HG03135 (cell line): ENCODE data around the gene YAP1.
"Not testable (repeated sequence)": the region's sequence is repeated elsewhere in the genome, so short reads cannot be mapped to it uniquely, and the experiment has no call there.

ENCODE experiments used
- ATAC-seq: cut with Tn5 transposase; IDR thresholded peaks from one replicate; pipeline ENCODE4 v1.9.1; 2021; ENCODE audit warnings: mild to moderate bottlenecking, moderate library complexity; ENCODE audit not compliant: unreplicated experiment

YAP1 gene

DNA sequence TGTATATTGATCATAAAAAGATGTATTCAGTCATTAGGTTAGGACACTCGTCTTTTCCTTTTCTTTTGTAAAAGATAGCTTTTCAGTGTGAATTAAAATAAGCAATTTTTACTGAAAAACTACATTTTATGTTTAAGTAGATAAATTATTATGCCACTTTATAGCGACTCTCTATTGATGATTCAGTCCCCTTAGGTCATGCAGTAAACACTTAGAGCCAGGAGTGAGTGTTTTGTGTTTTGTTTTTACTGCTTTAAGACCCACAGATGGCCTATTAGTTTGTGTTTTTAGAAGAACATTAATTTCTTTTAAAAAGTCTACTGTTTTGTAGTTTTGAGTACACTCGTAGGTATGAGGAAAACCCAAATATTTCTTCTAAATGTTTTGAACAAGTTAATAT, 86.6 kb downstream of the YAP1 start:
- ATAC-seq = no peak

DNA sequence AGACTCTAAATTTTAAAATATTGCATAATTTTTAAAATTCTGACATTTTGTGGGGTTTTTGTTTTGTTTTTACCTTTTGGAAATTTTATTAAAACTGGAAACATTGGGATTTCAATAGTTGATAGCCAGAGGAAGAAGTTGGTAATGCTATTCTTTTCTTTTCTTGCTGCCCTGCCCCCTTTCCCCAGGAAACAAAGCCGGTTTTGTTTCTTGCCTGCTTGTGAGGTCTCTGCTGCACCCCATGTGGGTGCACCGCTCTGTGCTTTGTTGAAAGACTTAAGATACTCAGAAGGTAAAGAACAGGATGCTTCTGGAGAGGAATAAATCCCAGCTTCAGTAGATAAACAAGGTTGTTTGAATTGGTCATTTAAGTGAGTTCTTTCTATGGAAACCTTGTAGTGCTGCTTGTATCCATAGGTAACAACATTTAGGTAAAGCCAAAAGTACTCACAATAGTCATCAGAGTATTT, 87.5 kb downstream of the YAP1 start:
- no peak for ATAC-seq

DNA sequence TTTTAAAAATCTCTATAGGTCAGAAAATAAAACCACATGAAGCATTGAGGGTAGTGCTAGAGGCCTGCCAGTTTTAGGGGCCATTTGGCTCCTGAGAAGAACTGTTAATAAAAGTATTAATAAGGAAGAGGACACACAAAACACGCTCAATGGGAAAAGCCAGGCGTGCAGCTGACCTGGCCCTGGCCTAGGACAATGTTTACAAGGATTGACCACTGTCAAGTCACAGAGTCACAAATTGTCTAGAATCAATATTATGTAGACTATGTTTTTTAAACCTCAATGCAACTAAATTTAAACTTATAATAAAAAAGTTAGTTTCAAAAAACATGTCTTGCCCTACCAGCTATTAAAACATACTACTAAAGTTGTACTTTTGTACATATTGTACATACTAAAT, 89.4 kb downstream of the YAP1 start:
- no peak for ATAC-seq

DNA sequence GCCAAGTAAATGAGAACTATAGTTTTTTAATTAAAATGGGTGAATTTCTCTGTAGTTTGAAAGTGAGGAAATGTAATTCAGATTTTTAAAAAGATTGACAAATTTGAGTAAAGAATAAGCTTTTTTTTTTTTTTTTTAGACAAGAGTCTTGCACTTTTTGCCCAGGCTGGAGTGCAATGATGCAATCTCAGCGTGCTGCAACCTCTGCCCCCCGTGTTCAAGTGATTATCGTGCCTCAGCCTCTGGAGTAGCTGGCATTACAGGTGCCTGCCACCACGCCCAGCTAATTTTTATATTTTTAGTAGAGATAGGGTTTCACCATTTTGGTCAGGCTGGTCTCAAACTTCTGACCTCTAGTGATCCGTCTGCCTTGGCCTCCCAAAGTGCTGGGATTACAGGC, 90.1 kb downstream of the YAP1 start:
- ATAC-seq = not testable (repeated sequence)

DNA sequence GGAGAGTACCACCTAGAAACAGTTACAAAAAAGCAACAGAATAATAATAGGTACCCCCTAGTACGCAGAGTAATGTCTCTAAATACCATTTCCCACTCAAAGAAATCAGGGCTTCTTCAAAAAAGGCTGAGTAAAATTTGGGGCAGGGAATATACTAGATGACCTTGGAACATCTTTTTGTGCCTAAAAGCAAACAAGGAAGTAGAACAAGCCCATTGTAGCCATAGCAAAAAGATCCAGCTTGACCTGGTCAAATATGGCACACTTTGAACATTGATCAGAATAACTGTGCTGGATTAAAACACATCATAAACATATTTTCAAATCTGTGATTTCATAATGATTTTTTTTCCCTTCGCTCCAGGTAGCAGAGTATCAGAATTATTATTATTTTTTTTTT, 91.5 kb downstream of the YAP1 start:
- ATAC-seq = no peak

DNA sequence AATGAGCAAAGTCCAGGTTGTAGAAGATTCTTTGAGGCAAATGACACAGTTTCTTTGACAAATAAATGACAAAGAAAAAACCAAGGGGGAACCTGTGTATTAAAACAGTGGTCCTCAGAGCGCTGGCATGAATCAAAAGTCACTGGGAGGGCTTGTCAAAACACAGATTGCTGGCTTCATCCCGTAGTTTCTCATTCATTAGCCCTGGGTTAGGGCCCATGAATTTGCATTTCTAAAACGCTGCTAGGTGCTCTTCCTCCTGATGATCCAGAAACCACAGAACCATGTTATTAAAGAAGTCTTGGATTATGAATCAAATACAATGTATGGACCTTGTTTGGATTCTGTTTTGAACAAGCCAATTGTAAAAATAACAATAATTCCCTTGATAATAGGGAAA, 92.7 kb downstream of the YAP1 start:
- ATAC-seq = no peak

DNA sequence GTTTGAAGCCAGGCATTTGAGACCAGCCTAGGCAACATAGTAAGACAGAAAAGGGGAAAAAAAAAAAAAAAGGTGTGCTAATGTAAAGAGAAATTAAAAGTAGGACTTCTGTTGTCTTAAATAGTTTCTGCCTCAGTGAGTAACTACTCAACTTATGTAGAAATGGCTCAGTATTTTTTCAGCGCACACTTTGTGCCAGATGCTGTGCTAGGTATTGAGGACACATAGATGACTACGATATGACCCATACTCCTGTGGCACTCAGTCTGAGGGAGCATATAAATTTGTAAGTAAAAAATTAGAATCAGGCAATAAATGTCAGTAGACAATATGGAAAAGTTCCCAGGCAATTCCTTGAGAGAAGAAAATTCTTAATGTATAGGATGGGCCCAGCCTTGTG, 93.9 kb downstream of the YAP1 start:
- no peak for ATAC-seq

DNA sequence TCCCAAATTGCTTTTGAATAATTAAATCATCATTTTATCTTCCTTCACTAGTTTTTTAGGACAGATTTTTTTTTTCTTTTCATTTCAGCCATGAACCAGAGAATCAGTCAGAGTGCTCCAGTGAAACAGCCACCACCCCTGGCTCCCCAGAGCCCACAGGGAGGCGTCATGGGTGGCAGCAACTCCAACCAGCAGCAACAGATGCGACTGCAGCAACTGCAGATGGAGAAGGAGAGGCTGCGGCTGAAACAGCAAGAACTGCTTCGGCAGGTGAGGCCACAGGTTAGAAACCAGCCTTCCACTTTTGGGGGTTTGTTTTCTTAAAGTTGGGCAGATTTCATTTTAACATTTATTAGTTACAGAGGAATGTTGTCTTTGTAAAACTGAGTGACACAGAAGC, 95.6 kb downstream of the YAP1 start:
- no peak for ATAC-seq

DNA sequence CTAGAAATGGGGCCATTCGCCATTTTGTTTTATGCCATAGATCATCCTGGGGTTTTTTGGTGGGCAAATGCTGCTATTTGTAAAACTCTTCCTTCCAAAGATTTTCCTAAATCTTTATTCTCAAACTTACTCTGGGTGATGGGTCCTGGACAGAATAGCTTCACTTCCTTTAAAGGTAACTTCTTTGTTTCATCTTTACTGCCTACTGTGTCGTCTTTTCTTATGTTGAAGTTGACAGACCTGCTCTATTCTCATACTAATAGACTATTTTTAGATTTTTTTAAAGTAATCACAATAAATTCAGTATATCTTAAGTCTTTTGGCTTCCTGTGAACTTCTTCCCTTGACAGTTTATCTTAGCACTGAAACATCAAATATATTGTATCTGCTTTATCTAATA, 98.6 kb downstream of the YAP1 start:
- no peak for ATAC-seq

DNA sequence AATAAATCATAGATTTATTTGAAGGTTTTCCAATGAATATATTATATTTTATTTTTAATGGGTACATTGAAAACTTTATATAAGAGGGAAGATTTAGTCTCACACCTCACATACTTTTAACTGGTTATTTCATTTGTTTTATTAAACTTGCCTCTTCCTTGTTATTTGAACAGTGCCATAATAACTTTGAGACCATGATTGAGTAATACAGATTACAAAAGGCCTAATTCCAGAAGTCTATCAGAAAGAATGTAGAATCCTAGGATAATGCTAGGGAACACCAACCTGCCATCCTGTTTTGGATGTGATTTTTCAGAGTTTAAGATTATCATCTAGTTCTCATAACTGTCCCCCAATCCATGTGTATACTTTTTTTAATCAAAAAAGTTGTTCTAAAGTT, 104.4 kb downstream of the YAP1 start:
- ATAC-seq = no peak

DNA sequence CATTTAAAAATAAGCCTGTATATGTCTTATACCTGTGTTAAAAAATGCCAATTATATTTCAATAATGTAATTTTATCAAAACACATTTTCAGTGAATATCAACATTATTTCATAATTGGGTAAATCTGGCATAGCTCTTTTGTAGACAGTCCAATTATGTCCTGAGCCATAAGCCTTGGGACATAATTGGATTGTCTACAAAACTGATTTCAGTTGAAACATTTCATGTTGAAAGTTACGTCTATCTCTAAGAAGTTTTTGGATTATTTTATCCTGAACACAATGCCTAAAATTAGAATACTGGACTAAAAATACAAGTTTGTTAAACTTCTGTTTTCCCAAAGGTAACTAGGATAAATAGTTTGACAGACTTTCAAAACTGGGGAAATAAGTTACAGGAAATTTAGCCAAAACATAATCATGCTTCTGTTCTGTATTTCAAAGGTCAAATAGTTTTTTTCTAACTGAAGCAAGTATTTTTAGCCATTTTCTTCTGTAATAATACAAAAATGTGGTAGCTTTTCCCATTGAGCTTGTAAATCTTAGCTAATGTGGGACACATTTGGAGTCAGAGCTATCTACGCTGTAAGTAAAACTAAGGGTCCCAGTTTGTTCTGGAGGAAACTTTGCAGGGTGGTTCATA, 106.3 kb downstream of the YAP1 start:
- ATAC-seq = no peak

DNA sequence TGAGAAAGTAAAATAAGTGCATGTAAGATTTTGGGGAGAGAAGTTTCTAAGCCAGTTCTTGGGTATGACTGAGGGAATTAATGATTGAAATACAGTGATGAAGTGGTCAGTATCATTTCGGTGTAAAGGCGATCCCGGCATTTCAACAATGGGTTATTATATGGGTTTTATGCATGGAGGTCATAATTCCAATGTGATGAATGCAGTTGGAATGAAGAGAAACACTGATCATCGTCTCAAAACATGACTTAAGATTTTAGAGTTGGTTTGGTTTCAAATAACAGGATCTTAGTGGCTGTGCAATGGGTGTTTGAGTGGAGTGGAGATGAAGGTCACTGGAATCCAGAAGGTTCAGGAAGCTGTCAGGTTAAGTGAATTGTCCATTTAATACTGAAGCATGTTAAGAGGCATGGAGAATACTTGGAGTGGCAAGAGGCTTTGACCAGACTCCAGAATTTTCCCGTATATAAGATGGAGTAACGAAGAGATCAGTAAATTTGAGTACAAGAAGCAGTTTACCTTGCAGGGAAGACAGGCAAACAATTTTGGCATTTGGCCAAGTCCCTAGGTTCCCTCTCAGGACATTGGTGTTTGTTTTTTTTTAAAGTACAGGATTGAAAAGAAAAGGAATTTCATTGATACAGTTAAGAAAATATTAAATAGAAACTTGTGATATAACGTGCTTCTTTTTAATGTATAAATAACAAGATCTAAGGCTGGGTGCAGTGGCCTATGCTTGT, 110.7 kb downstream of the YAP1 start:
- ATAC-seq = no peak

DNA sequence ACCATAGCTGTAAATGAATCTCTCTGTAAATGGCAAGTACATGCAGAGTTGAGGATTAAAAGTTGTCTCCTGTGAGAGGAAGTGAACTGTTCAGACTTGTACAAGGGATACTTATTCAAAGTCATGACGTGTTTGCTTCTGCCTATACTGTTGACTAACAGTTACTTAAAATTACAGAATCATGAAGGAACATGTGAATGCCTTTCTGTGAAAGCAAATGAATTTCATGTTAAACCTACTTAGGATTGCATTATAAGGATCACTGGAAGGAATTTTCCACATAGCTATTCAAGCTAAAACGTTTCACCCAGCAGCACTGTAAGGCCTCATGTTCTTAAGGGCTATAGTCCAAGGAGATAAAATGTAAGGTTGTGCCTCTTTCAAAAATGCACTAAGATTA, 113.6 kb downstream of the YAP1 start:
- no peak for ATAC-seq

DNA sequence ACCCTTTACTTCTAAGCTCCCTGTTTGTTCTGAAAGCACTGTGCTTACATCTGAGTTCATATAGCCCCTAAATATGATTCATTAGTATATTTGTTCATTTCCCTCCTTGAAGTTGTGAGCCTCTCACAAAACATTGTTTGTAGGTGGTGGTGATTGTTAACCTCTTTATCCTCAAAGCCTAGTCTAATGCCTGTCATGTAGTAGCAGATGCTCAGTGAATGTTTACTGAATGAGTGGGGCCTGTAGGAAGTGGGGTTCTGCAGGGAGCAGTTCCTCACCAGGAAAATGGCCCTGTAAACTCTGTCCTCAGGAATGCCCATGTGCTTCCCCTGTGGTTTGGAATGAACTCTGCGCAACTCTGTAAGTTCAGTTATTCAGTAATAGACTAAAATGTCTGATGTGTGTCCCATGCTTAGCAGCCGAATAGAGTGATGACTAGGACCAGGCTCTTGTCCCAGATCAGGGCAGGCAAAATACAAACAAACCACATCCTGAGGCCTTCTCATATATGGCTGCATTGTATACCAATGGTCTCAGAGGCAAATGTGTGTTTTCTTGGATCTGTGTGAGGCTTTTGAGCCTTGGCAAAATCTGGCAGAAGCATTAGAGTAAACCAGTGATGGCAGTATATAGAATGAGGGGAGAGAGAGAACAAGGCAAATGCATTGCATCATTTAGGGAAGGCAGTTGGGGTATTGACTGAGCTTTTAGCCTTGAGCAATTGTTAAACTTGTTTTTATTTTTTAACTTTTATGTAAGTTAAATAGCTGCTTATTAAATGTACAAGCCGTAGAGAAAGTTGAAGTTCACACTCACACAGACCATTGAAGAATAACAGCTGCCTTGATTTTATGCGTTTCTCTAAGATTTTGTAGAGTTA, 115.7 kb downstream of the YAP1 start:
- no peak for ATAC-seq

DNA sequence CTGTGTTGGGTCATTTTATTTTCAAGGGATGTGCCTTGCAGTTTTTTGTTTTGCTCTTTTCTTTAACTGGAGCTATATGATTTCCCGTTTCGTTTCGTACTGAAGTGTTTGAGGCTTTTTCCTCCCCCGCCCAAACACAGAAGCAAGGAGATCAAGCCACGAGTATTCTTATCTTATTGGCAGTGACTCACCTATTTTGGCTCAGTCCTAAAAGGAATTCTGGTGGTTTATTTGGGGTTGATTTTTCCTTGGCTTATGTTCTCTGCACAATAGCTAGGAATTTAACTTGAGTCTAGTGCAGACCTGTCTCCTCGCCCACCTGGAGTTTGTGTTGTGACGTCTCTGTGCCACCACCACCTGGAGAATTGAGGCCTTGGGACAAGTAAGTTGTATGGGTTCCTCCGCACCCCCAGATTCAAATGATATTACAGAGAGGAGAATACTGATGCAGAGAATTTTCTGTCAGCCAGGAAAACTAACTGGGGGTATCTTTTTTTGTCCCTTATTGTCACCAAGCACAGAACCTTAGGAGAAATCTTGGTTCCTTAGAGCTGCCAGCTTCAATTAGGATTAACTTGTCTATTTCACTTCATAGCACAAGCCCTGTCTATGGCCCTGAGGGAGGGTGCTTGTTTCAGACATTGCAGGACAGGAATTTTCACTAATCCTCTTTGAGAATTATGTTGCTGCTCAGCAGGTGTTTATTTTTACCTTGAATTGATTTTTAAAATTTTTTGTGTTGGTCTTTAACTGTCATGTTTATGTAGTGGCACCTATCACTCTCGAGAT, 116.6 kb downstream of the YAP1 start:
- ATAC-seq = no peak

DNA sequence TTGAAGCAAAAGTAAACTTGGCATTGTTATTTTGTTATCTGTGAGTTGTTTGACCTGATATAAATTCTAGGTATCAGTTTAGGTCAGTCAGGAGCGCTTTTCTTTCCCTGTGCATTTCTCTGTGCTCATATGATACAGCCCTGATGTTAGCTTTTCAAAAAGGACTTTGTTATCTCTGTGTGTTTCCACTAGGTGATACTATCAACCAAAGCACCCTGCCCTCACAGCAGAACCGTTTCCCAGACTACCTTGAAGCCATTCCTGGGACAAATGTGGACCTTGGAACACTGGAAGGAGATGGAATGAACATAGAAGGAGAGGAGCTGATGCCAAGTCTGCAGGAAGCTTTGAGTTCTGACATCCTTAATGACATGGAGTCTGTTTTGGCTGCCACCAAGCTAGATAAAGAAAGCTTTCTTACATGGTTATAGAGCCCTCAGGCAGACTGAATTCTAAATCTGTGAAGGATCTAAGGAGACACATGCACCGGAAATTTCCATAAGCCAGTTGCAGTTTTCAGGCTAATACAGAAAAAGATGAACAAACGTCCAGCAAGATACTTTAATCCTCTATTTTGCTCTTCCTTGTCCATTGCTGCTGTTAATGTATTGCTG, 119.4 kb downstream of the YAP1 start:
- no peak for ATAC-seq

DNA sequence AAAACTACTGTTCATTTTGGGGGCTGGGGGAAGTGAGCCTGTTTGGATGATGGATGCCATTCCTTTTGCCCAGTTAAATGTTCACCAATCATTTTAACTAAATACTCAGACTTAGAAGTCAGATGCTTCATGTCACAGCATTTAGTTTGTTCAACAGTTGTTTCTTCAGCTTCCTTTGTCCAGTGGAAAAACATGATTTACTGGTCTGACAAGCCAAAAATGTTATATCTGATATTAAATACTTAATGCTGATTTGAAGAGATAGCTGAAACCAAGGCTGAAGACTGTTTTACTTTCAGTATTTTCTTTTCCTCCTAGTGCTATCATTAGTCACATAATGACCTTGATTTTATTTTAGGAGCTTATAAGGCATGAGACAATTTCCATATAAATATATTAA, 119.9 kb downstream of the YAP1 start:
- ATAC-seq = no peak

DNA sequence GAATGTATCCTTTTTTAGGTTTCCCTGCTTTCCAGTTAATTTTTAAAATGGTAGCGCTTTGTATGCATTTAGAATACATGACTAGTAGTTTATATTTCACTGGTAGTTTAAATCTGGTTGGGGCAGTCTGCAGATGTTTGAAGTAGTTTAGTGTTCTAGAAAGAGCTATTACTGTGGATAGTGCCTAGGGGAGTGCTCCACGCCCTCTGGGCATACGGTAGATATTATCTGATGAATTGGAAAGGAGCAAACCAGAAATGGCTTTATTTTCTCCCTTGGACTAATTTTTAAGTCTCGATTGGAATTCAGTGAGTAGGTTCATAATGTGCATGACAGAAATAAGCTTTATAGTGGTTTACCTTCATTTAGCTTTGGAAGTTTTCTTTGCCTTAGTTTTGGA, 120.7 kb downstream of the YAP1 start:
- ATAC-seq = no peak

DNA sequence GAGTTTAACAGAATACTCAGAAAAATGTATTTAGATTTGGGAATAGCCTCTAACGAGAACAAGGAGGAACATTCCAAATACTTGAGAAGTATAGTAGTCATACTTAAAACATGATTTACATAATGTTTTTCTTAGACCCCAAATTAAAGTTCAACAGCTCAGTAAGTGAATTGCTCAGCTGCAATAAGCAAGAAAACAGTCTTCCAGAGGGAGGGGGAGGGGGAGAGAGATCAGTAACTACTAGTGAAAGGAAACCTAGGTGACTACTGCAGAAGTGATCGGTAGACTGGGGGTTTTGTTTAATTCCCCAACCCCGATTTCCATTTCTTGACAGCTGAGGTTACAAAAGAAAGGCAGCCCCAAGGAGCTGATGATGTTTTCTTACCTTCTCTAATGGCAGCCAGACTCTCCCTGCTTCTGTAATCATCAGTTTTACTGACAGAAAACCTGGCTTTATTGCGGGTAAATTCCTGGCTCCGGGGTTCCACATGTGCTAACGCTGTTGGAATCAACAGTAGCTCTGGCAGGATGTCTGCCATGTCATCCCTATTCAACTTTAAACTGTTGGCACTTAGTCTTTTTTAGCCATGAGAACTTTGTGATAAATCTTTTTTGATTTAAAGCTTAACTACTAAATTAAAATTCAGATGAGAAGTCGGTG, 124.7 kb downstream of the YAP1 start:
- ATAC-seq = no peak

DNA sequence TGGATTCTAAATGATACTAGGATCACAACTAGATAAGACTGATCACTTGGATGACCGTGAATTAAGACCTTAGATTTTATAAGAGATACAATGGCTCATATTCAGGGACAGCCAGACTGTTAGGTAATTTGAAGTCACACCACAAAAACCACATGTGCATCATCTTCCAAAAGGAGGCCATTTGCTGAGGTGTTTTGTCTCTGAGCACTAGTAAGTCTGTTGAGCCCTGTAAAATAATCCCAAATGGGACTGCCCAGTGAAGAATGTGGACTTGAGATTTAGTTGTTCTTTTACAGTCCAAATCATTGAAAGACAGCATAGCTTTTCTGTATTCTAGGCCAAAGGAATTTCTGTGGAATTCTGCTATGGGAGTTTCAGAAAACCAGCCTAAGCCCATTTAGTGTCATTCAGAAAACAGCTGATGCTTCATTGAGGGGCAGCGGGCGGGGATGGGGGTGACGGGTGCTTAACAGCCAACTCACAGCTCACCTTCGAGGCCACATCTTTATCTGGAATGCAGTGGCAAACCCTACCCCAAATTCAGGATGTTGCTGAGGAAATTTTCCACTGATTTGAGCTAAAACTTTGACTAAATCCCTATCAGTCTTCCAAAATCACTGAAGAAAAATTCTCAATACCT, 127.0 kb downstream of the YAP1 start:
- no peak for ATAC-seq
